ENCODE results near the gene NBPF3.

DNA sequence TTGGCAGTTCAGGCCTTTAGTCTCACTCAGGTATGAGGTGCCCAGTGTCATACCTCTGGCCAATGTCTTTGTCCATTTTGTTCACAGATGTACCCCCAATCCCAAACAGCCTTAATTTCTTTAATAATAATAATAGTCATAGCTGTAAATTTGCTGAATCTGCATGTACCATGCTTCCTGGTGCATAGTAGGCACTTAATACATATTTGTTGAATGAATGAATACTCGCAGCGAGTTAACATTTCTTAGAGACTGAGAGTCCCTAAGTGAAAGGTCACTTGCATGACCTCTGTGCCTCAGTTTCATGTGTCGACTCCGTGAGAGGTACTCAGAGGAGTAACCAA, 81.8 kb downstream of the NBPF3 start:
- TF ChIP-seq, protein P1, sequence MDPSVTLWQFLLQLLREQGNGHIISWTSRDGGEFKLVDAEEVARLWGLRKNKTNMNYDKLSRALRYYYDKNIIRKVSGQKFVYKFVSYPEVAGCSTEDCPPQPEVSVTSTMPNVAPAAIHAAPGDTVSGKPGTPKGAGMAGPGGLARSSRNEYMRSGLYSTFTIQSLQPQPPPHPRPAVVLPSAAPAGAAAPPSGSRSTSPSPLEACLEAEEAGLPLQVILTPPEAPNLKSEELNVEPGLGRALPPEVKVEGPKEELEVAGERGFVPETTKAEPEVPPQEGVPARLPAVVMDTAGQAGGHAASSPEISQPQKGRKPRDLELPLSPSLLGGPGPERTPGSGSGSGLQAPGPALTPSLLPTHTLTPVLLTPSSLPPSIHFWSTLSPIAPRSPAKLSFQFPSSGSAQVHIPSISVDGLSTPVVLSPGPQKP (IDR thresholded peaks at IDR 0.05; ENCODE audit: low read depth, low read length), result no peak
- TF ChIP-seq, protein P2, sequence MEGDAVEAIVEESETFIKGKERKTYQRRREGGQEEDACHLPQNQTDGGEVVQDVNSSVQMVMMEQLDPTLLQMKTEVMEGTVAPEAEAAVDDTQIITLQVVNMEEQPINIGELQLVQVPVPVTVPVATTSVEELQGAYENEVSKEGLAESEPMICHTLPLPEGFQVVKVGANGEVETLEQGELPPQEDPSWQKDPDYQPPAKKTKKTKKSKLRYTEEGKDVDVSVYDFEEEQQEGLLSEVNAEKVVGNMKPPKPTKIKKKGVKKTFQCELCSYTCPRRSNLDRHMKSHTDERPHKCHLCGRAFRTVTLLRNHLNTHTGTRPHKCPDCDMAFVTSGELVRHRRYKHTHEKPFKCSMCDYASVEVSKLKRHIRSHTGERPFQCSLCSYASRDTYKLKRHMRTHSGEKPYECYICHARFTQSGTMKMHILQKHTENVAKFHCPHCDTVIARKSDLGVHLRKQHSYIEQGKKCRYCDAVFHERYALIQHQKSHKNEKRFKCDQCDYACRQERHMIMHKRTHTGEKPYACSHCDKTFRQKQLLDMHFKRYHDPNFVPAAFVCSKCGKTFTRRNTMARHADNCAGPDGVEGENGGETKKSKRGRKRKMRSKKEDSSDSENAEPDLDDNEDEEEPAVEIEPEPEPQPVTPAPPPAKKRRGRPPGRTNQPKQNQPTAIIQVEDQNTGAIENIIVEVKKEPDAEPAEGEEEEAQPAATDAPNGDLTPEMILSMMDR (IDR thresholded peaks at IDR 0.05), result no peak
- TF ChIP-seq TFCP2L1 (CRISPR knock-in tag; IDR thresholded peaks at IDR 0.05) (no peak), EP300 (IDR thresholded peaks at IDR 0.05) (no peak), KDM1A (IDR thresholded peaks at IDR 0.05; ENCODE audit: low read depth) (no peak), RFX5 (IDR thresholded peaks at IDR 0.05) (no peak), SMC3 (IDR thresholded peaks at IDR 0.05) (no peak)

Measured in A549 (cell line).